WI38 (cell line): ENCODE data around the gene MAP3K14.
"Not testable (repeated sequence)": the region's sequence is repeated elsewhere in the genome, so short reads cannot be mapped to it uniquely, and the experiment has no call there.

Experiments
- H3K4me3 ChIP-seq: 2 replicates; pipeline ENCODE4 v1.5.1; 2011; ENCODE audit warnings: low read depth, mild to moderate bottlenecking, control low read depth, low read length
- CTCF ChIP-seq: IDR thresholded peaks from 2 replicates; pipeline ENCODE4 v1.5.1; 2012; ENCODE audit warnings: low read depth, mild to moderate bottlenecking, control low read depth, low read length

MAP3K14 gene

GRCh38 chr17:45302649-45303173, 14.1 kb downstream of the MAP3K14 start:
- H3K4me3 ChIP-seq, result no peak overlapping the region
- no peak for TF ChIP-seq CTCF

GRCh38 chr17:45302220-45302619, 14.6 kb downstream of the MAP3K14 start:
- not testable (repeated sequence) for H3K4me3 ChIP-seq

GRCh38 chr17:45301674-45302073, 15.1 kb downstream of the MAP3K14 start:
- no peak for TF ChIP-seq CTCF

GRCh38 chr17:45300060-45300751, 16.6 kb downstream of the MAP3K14 start:
- TF ChIP-seq CTCF, result no peak
- H3K4me3 ChIP-seq, result no peak overlapping the region

More at GRCh38 chr17:45301674-45302073, 15.1 kb downstream of the MAP3K14 start:
- H3K4me3 ChIP-seq, result no peak overlapping the region

GRCh38 chr17:45299361-45299760, 17.5 kb downstream of the MAP3K14 start:
- no peak for TF ChIP-seq CTCF
- H3K4me3 ChIP-seq, result no peak overlapping the region

GRCh38 chr17:45298546-45299285, 18.1 kb downstream of the MAP3K14 start:
- H3K4me3 ChIP-seq, result no peak overlapping the region
- no peak for TF ChIP-seq CTCF

- H3K4me3 ChIP-seq, result no peak overlapping the region
- no peak for TF ChIP-seq CTCF
Measured at GRCh38 chr17:45296833-45297124, 20.0 kb downstream of the MAP3K14 start.
